GM12872 (cell line): Measurements from ENCODE around the gene BASP1.

Source experiments
- CTCF ChIP-seq: IDR thresholded peaks from 3 replicates; pipeline ENCODE4 v1.5.1; 2011; ENCODE audit warnings: low read depth, mild to moderate bottlenecking, low read length, moderate library complexity; ENCODE audit not compliant: insufficient read depth

The BASP1 gene

GRCh38 chr5:17219469-17219868 lies 2.0 kb downstream of the BASP1 start:
- no peak for TF ChIP-seq CTCF

- no peak for TF ChIP-seq CTCF
Measured at GRCh38 chr5:17219992-17220391, 2.6 kb downstream of the BASP1 start.

DNA sequence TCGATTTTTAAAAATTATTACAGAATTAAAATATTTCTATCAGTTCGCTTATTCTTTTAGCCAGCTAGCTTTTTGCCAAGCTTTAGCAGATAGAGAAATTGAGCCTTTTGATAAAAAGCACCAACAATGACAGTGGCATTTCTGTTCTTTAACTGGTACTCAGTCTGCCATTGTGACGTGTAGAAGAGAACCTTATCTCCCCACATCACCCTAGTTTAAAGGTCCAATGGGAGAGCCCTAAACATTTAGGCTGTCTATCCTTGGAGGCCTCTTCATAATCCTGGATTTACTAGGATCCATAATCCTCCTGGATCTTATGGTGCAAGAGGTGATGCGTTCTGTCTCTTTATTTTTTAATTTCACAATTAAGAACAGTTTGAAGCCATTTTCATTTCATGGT lies 3.0 kb downstream of the BASP1 start:
- TF ChIP-seq CTCF: no peak

- no peak for TF ChIP-seq CTCF
Measured at GRCh38 chr5:17221843-17222636, 4.6 kb downstream of the BASP1 start.

- TF ChIP-seq CTCF: no peak
Measured at GRCh38 chr5:17222664-17223063, 5.2 kb downstream of the BASP1 start.

- no peak for TF ChIP-seq CTCF
Measured at GRCh38 chr5:17223367-17224185, 6.1 kb downstream of the BASP1 start.

GRCh38 chr5:17224858-17225511 lies 7.6 kb downstream of the BASP1 start:
- TF ChIP-seq CTCF: no peak
